ENCODE data around the gene SLC6A12.
"Not testable (repeated sequence)": the region's sequence is repeated elsewhere in the genome, so short reads cannot be mapped to it uniquely, and the experiment has no call there.

The SLC6A12 gene

GRCh38 chr12:217029-217428 is 3.1 kb upstream of the SLC6A12 start:
- DNase-seq (ENCODE audit: low read depth), result not testable (repeated sequence)

DNA sequence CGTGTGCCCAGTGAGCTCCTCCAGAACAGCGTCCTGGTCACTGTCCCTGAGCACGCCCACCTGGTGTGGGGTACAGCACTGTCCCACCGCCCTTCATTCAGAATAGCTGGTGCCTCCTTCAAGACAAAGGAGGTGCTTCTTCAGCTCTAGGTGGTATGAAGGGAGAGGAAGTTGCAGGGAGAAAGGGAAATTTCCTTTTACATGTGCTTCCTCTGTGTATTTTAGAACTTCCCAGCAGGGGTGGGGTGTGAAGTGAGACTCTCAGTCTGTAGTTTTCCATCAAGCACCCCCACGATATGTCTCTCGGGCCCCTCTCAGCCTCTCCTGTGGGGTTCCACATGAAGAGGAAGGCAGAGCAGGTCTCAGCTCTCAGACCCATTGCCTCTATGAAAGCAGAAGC is 1.2 kb upstream of the SLC6A12 start:
- DNase-seq (ENCODE audit: low read depth), result no peak

- DNase-seq (ENCODE audit: low read depth), result no peak
These were observed 427 bp downstream of the SLC6A12 start for GRCh38 chr12:213527-213932.

- no peak for DNase-seq (ENCODE audit: low read depth)
These were observed 1.0 kb downstream of the SLC6A12 start for GRCh38 chr12:212715-213526.

GRCh38 chr12:212415-212714 is 1.6 kb downstream of the SLC6A12 start:
- no peak for DNase-seq (ENCODE audit: low read depth)

GRCh38 chr12:211639-212414 is 2.1 kb downstream of the SLC6A12 start:
- no peak for DNase-seq (ENCODE audit: low read depth)

DNA sequence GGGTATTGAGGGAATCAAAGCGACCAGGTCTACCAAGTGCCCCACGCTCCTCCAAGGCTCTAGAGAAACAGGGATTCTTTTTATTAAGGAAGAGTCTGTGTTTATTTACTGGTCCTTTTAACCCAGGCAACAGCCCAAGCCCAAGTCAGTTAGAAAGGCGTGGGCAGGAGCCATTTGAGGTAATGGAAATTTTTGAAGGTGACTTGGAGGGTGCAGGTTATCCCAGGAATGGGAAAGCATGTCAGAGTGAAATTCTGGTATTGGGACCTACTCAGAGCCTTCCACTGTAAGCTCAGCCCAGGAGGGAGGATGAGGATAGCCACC is 2.9 kb downstream of the SLC6A12 start:
- DNase-seq (ENCODE audit: low read depth), result no peak

- no peak for DNase-seq (ENCODE audit: low read depth)
These were observed 3.4 kb downstream of the SLC6A12 start for GRCh38 chr12:210277-211141.

DNA sequence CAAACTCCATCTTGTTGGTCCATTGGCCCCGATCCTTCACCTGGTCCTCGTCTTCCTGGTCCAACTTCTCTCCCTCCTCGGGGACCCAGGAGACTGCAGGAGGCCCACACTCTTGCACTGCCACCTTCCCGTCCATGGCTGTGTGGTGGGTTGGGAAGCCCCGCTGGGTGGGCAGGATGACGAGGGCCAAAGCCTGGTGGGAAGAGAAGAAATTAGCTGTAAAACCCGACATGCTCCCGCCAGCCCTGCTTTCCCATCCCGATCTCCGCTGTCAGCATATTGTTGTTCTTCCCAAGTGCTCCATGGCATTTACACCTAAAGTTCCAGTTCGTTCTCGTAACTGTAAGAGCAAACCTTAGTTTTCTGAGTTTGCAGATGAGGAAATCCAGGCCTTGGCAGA is 4.1 kb downstream of the SLC6A12 start:
- DNase-seq (ENCODE audit: low read depth), result no peak

- DNase-seq (ENCODE audit: low read depth), result no peak
These were observed 4.7 kb downstream of the SLC6A12 start for GRCh38 chr12:209246-209645.

DNA sequence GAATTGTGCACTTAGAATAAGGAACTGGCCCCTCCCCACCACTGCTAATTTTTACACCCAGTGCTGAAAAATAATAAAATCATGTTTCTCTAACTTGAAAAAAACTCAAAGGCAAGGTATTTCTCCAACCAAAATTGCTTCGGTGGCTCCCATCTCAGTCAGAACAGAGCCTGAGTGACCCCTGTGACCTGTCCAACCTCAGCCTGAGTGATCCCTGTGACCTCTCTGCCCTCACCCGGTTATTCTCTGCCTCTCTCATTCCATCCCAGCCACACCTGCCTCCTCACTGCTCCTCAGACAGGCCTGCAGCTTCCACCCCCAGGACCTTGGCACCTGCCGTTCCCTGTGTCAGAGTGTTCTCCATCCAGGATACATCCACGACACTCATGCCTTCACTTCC is 5.1 kb downstream of the SLC6A12 start:
- DNase-seq (ENCODE audit: low read depth), result no peak

- no peak for DNase-seq (ENCODE audit: low read depth)
These were observed 6.2 kb downstream of the SLC6A12 start for GRCh38 chr12:207804-208203.

DNA sequence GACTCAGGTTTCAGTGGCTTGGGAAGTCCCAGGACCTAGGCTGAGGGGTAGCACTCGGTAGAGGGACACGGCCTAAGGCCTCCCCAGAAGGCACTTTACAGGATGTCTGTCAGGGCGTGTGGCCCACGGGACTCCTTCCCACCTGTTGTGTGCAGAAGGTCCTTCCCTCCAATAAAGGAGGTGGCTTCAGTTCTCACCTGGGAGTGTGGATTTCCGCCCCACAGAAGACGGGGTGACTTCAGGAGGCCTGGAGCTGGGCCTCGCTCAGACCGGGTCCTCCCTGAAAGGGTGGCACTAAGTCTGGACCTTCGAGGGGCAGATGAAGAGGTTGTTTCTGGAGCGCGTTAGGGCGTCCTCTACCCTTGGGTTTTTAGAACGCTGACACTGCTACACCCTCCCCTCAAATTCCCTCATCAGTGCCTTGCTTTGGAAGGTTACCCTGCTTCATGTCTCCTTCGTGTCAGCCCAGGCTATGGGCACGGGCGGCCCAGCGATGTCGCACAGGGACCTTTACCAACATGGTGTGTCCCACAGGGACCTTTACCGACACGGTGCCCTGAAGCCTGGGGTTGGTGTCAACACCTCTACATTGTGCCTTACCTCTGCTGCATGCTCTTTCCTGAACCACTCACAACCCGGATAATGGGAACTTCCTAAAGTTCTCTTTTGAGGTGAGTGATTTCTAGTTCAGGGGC is 7.1 kb downstream of the SLC6A12 start:
- no peak for DNase-seq (ENCODE audit: low read depth)

DNA sequence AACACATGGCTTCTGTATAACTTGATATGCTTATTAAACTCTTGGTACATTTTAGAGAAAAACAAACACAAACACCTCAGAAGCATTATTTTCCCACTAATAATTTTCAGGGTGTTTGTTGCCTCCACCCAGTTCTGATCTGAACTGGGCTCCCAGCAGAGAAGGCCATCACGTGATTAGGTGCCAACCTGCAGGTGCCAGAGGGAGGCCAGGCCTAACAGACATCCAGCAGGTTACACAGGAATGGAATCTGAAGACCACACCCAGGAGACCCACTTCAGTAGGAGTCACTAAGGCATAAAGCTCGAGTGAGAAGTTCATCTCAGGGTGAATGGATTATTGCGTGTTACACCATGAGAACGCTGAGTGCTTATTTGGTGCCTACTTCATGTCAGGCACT is 8.9 kb downstream of the SLC6A12 start:
- DNase-seq (ENCODE audit: low read depth), result no peak

- DNase-seq (ENCODE audit: low read depth), result no peak
These were observed 9.7 kb downstream of the SLC6A12 start for GRCh38 chr12:204261-204678.

DNA sequence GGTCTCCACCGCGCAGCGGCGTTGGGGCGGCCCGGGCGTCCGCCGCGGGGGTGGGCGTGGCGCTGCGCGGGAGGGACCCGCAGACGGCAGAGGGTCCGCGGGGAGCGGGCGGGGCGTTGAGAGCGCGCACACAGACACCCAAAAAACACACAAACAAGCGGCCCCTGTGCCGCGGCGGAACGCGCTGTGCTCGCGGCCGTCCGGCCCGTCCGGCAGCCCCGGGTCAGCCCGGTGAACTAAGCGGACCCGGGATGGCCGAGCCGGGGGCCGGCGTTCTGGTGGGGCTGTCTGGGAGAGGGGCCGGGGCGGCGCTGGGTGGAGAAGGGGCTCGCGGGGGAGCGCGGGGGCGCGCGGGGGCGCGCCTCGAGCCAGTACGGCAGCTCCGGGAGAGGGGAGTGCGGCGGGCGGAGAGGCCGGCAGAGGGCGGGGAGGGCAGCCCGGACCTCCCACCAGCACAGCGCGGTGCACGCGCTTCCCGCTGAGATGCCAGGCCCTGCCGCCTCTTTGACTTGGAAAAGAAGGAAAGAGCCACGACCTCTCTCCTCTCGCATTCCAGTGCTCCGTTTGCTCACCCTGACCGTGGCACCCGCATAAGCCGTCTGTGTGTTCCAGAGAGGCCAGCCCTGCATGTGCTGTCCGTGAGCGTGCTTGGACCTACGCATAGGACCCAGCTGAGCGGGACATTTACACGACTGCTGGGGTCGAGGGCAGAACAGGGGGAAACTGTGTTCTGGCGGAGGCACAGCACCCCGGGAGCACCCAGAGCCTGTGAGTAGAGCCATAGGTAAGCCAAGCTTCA is 10.3 kb downstream of the SLC6A12 start:
- DNase-seq (ENCODE audit: low read depth), result peak; percentile 14

DNA sequence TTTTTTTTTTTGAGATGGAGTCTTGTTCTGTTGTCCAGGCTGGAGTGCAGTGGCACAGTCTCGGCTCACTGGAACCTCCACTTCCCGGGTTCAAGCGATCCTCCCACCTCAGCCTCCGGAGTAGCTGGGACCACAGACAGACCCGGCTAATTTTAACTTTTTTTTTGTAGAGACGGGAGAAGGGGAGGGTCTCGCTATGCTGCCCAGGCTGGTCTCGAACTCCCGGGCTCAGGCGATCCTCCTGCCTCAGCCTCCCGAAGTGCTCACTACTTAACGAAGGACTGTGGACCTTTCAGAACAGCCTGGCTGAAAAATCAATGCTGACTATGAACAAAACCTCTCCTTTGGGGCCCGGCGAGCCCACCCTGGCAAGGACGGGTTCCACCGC is 10.9 kb downstream of the SLC6A12 start:
- no peak for DNase-seq (ENCODE audit: low read depth)

GRCh38 chr12:202081-202731 is 11.8 kb downstream of the SLC6A12 start:
- no peak for DNase-seq (ENCODE audit: low read depth)

GRCh38 chr12:201361-201760 is 12.6 kb downstream of the SLC6A12 start:
- no peak for DNase-seq (ENCODE audit: low read depth)

DNA sequence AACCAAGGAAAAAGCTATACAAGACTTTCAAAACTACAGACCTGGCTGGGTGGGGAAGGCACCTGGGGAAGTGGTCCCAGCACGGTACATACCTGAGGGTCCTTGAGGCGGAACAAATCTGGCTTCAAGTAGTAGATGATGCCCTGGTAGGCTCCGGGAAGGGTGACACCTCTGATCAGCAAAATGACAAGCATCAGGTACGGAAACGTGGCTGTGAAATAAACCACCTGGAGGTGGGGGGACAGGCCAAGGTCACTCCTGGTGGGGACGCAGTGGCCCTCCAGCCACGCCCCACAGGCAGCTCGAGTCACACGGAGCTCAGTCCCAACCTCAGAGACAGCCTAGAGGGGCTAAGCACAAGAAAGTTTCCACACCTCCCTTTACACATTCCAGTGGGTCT is 15.3 kb downstream of the SLC6A12 start:
- DNase-seq (ENCODE audit: low read depth), result no peak

All from EH (cell line).